ENCODE results near the gene SPSB4.

Gene SPSB4

GRCh38 chr3:141152801-141153678 is 101.9 kb downstream of the SPSB4 start:
- no peak for DNase-seq (ENCODE audit: low read depth)

- DNase-seq (ENCODE audit: low read depth): no peak
Measured at GRCh38 chr3:141153679-141153966, 102.5 kb downstream of the SPSB4 start.

- DNase-seq (ENCODE audit: low read depth): no peak
Measured at GRCh38 chr3:141164852-141165251, 113.7 kb downstream of the SPSB4 start.

- no peak for DNase-seq (ENCODE audit: low read depth)
Measured at GRCh38 chr3:141167681-141168080, 116.5 kb downstream of the SPSB4 start.

- DNase-seq (ENCODE audit: low read depth): no peak
Measured at GRCh38 chr3:141170678-141171295, 119.6 kb downstream of the SPSB4 start.

- no peak for DNase-seq (ENCODE audit: low read depth)
Measured at GRCh38 chr3:141174674-141175073, 123.5 kb downstream of the SPSB4 start.

- DNase-seq (ENCODE audit: low read depth): no peak
Measured at GRCh38 chr3:141176775-141177174, 125.6 kb downstream of the SPSB4 start.

- DNase-seq (ENCODE audit: low read depth): no peak
Measured at GRCh38 chr3:141178026-141178425, 126.9 kb downstream of the SPSB4 start.

GRCh38 chr3:141178551-141178950 is 127.4 kb downstream of the SPSB4 start:
- no peak for DNase-seq (ENCODE audit: low read depth)

GRCh38 chr3:141179983-141180382 is 128.8 kb downstream of the SPSB4 start:
- DNase-seq (ENCODE audit: low read depth): no peak

GRCh38 chr3:141181196-141181595 is 130.0 kb downstream of the SPSB4 start:
- DNase-seq (ENCODE audit: low read depth): no peak

- no peak for DNase-seq (ENCODE audit: low read depth)
Measured at GRCh38 chr3:141181819-141182218, 130.7 kb downstream of the SPSB4 start.

GRCh38 chr3:141183606-141184005 is 132.5 kb downstream of the SPSB4 start:
- DNase-seq (ENCODE audit: low read depth): no peak

GRCh38 chr3:141184430-141184829 is 133.3 kb downstream of the SPSB4 start:
- no peak for DNase-seq (ENCODE audit: low read depth)

GRCh38 chr3:141191097-141191749 is 140.1 kb downstream of the SPSB4 start:
- no peak for DNase-seq (ENCODE audit: low read depth)

GRCh38 chr3:141192345-141192744 is 141.2 kb downstream of the SPSB4 start:
- DNase-seq (ENCODE audit: low read depth): peak; percentile 88

- DNase-seq (ENCODE audit: low read depth): no peak
Measured at GRCh38 chr3:141193066-141193830, 142.1 kb downstream of the SPSB4 start.

Data from activated T-helper 1 cell treated with Interleukin-2 at 50 U/mL for 16 hours (primary cell).